Measurements from ENCODE around the gene GMPPB.
A peak's percentile ranks its signal among the peaks of the same experiment; 100 is the strongest.
"Not testable (repeated sequence)": the region's sequence is repeated elsewhere in the genome, so short reads cannot be mapped to it uniquely, and the experiment has no call there.

GMPPB gene

DNA sequence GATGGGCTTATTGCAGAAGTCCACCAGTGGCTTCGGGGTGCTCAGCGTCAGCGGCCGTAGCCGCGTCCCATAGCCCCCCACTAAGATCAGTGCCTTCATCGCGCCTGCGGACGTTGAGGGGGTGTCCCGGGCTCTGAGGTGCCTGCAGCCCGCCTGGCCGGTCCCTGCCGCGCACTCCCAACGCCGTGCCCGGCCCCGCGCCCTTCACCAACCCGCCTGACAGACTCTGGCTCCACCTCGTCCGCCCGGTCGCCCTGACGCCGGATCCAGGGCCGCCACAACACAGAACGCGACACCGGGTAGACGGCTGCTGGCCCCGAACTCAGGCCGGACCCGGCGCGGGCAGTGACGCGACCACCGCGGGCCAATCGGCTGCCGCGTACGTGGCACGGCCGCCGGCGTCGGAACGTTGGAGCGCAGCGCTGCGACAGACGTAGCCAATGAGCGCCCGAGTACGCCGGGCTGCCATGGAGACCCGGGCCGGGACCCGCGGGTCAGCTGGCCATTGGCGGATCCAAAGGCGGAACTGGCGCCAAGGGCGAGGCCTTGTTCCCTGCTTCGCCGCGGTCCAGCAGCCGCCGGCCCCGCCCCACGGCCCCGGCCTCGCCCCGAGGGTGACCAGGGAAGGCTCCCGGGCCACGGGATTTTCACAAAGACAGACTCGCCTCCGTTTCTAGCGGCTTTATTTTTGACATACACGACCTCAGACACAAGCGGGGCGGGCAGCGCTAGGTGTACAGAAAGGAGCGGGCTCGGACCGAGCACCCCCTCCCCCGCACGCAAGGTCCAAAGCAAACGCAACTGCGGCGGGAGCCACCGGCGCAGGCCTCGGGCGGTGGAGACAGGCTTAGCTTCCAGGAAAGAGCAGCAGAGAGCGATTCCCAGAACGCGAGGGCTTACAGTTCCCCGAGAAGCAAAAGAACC, at the start of gene GMPPB:
TSS of gene GMPPB (minus strand) at position 324 of the 924 bp plus-strand sequence. CDS start at position 99, 225 bp downstream.
- DNase-seq (ENCODE audit: low read depth in 1 of 2, low spot score in 1 of 2) = peak; percentile 85 to 89

- no peak for DNase-seq (ENCODE audit: low read depth in 1 of 2, low spot score in 1 of 2)
These were observed 49.0 kb upstream of the GMPPB start for GRCh38 chr3:49772703-49773102.

GRCh38 chr3:49771340-49771938, 47.7 kb upstream of the GMPPB start:
- DNase-seq (ENCODE audit: low read depth in 1 of 2, low spot score in 1 of 2) = no peak

DNA sequence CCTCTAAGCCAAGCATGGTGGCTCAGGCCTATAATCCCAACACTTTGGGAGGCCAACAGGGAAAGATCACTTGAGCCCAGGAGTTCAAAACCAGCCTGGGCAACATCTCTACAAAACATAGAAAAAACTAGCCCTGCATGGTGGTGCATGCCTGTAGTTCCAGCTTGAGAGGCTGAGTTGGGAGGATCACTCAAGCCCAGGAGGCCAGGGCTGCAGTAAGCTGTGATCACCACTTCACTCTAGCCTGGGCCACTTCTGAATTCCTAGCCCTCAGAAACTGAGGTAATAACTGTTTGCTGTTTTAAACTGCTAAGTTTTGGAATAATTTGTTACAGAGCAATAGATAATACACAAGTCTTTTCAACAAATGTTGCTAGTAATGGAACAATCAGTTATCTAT, 46.2 kb upstream of the GMPPB start:
- no peak for DNase-seq (ENCODE audit: low read depth in 1 of 2, low spot score in 1 of 2)

GRCh38 chr3:49769286-49769915, 45.6 kb upstream of the GMPPB start:
- DNase-seq (ENCODE audit: low read depth in 1 of 2, low spot score in 1 of 2) = no peak

DNA sequence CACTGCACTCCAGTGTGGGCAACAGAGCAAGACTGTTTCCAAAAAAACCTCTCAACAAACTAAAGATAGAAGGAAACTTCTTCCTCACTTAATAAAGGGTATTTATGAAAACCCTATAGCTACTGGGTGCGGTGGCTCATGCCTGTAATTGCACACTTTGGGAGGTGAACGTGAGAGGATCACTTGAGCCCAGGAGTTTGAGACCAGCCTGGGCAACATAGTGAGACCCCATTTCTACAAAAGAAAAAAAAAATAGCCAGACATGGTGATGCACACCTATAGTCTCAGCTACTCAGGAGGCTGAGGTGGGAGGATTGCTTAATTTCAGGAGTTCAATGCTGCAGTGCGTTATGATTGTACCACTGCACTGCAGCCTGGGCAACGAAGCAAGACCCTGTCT, 40.2 kb upstream of the GMPPB start:
- no peak for DNase-seq (ENCODE audit: low read depth in 1 of 2, low spot score in 1 of 2)

- no peak for DNase-seq (ENCODE audit: low read depth in 1 of 2, low spot score in 1 of 2)
These were observed 37.9 kb upstream of the GMPPB start for GRCh38 chr3:49761661-49762060.

DNA sequence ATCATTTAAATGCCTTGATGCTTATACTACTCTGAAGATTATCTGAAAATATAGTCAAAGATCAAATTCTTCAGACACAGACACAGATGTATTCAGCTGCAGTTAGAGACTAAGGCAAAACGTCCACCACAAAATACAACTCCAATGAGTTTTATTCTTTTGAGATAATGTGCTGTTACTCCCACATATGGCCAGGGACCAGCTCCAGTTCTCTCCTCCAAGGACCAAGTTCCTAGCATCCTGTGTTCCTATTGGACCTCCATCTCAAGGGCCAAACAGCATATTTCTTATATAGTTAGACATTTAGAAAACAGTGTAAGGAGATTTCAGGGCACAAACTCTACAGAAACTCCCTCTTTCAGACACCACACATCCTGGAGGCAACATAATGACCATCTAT, 35.5 kb upstream of the GMPPB start:
- DNase-seq (ENCODE audit: low read depth in 1 of 2, low spot score in 1 of 2) = no peak

DNA sequence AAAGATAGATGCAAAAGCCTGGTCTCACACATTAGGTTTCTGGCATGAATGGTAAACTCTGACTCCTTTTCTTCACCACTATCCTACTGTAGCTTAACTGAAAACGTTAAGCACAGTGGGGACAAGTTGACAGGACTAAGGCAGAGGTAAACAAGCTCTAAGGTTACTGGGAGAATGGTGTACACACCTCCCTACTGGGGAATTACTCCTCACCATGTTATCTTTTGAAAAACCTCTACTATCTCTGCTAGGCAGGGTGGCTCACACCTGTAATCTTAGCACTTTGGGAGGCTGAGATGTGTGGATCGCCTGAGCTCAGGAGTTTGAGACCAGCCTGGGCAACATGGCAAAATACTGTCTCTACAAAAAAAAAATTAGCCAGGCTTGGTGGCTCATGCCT, 33.4 kb upstream of the GMPPB start:
- DNase-seq (ENCODE audit: low read depth in 1 of 2, low spot score in 1 of 2) = no peak

- no peak for DNase-seq (ENCODE audit: low read depth in 1 of 2, low spot score in 1 of 2)
These were observed 32.3 kb upstream of the GMPPB start for GRCh38 chr3:49756036-49756435.

GRCh38 chr3:49754536-49754935, 30.8 kb upstream of the GMPPB start:
- no peak for DNase-seq (ENCODE audit: low read depth in 1 of 2, low spot score in 1 of 2)

DNA sequence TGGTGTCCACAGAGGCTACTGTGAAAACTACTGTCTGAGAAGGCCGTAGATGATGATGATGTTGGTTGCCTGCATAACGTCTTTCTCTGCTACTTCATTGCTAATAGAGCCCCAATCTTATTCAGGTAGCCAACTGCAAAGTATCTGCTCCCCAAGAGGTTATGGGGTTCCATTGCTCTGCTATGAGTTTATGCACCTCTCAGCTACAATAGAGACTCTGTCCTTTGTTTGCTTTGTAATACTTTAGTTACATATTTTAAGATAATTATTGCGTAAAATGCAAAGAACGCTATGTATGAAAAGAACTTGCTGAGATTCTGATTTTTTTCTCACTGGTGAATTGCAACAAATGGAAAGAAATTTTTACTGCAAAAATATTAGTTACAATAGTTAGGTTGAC, 27.8 kb upstream of the GMPPB start:
- DNase-seq (ENCODE audit: low read depth in 1 of 2, low spot score in 1 of 2) = no peak

DNA sequence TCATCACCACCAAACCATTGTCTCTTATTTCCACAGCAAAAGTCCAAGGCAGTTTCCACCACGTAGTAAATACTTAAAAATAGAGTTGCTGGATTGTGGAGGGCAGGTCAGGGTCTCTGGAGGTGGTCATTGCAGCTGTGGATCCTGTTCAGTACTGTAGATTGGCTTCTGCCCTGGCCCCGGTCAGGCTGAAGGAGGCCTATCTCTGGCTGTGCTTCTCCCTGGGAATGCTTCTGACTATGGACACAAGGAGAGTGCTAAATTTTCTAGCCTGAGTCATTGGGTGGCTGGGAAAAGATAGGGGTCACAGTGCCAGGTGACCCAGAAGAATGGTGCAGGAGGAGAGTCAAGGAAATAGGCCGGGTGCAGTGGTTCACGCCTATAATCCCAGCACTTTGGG, 26.3 kb upstream of the GMPPB start:
- DNase-seq (ENCODE audit: low read depth in 1 of 2, low spot score in 1 of 2) = no peak

DNA sequence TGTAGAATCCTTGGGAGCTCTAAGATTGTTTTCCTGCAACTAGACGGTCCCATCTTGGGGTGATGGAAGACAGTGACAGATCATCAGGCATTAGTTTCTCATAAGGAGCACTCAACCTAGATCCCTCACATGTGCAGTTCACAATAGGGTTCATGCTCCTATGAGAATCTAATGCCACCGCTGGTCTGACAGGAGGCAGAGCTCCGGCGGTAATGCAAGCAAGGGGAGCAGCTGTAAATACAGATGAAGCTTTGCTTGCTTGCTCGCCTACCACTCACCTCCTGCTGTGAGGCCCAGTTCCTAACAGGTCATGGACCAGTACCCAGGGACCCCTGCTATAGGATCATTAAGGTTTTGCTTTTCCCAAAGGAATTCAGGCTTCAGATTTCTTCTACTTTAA, 25.1 kb upstream of the GMPPB start:
- not testable (repeated sequence) for DNase-seq (ENCODE audit: low read depth in 1 of 2, low spot score in 1 of 2)

DNA sequence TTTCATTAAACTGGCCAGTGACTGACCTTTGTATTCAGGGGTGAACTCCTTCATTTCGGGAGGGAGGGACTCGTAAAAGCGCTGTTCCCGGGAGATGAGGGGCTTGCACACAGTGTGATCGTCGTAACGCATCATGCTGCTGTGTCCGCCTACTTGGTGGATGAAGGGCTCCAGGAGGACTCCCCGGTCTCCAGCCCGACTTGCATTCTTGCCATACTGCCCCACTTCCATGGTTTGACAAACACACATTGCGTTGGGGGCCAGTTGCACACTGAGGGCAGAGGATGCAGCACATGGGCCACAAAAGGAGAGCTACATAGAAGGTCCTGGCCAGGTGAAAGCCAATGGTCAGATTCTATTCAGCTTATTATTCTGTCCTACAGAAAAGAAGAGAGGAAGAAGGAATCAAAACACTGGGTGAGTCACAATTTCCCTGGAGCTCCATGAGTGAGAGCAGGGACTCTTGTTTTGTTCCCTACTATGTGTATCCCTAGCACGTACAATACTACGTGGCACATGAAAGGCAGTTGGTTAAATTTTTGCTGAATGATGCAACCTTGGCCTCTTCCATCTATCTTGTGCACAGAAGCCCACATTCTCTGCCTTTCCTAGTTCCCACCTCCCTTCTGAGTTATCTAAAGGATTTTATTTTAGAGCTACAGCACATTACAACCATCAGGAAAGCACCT, 24.2 kb upstream of the GMPPB start:
- no peak for DNase-seq (ENCODE audit: low read depth in 1 of 2, low spot score in 1 of 2)

DNA sequence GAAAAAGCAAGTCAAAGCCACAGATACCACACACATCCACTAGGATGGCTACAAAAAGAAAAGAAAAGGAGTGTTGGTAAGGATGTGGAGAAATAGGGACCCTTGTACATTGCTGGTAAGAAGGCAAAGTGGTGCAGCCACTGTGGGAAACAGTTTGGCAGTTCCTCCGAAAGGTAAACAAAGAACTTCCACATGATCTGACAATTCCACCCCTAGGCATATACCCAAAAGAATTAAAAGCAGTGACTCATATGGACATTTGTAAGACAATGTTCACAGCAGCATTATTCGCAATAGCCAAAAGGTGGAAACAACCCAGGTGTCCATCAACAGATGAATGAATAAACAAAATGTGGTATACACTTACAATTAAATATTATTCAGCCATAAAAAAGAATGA, 22.2 kb upstream of the GMPPB start:
- no peak for DNase-seq (ENCODE audit: low read depth in 1 of 2, low spot score in 1 of 2)

DNA sequence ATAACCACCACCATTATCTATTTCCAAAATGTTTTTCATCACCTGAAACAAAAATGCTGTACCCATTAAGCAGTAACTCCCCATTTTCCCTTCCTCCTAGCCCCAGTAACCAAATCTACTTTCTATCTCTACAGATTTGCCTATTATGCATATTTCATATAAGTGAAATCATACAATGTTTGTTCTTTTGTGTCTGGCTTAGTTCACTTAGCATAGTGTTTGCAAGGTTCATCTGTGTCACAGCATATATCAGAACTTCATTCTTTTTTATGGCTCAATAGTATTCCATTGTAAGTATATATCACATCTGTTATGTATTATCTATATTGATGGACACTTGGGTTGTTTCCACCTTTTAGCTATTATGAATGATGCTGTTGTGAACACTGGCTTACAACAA, 16.7 kb upstream of the GMPPB start:
- DNase-seq (ENCODE audit: low read depth in 1 of 2, low spot score in 1 of 2) = no peak

GRCh38 chr3:49738067-49738713, 14.4 kb upstream of the GMPPB start:
- DNase-seq (ENCODE audit: low read depth in 1 of 2, low spot score in 1 of 2) = no peak

GRCh38 chr3:49734752-49735151, 11.0 kb upstream of the GMPPB start:
- DNase-seq (ENCODE audit: low read depth in 1 of 2, low spot score in 1 of 2) = no peak

DNA sequence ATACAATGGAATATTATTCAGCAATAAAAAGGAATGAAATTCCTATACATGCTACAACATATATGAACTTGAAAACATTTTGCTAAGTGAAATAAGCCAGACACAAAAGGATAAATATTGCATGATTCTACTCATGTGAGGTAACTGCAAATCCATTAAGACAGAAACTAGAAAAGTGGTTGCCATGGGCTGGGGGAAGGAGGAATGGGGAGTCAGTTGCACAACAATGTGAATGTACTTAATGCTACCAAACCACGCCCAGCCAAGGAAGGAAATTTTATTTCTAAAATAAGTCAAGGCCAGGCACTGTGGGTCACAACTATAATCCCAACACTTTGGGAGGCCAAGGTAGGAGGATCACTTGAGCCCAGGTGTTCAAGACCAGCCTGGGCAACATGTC, 9.8 kb upstream of the GMPPB start:
- DNase-seq (ENCODE audit: low read depth in 1 of 2, low spot score in 1 of 2) = no peak

DNA sequence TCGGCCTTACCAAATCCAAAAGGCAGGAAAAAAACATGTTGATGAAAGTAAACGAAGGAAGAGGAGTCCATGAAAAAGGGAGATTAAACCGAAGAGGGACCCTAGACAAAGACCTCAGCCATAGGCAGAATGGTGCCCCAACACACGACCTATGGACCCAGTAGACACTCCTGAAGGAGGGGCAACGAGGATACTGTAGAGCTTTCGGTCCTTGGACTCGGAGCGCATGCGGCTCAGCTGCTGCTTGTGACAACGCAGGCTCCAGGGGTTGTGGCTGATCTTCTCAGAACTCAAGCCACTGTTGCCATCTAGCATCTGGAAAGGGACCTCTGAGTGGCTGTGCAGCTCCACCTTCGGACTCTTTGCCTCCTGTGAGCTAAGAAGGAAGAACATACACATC, 8.8 kb upstream of the GMPPB start:
- no peak for DNase-seq (ENCODE audit: low read depth in 1 of 2, low spot score in 1 of 2)

Measured in activated T-helper 1 cell treated with anti-CD3 and anti-CD28 coated beads, Interleukin-2, amount 50 U/mL, for 16 hours (primary cell).